Fibroblast of villous mesenchyme (primary cell): Measurements from ENCODE around the gene TBC1D9B. TPM values are rescaled to one million over a fixed set of nuclear protein-coding genes. Genes with fewer than 3 reads are reported as not detected.

Experiments
- DNase-seq: peaks from one replicate; pipeline ENCODE4 v3.0.0-alpha.2; 2010; ENCODE audit warnings: low read depth
- H3K4me3 ChIP-seq: 2 replicates; pipeline ENCODE4 v1.5.1; 2011; ENCODE audit warnings: low read depth, mild to moderate bottlenecking, low read length
- total RNA-seq: library from RNA; depleted of rRNA; stranded (reverse); fragments of >200 nt; gene quantifications from 2 replicates; pipeline ENCODE4 v1.2.3, GENCODE V29; 2012
- TF ChIP-seq, protein P1 (sequence below): IDR thresholded peaks from 2 replicates; pipeline ENCODE4 v1.5.1; 2012; ENCODE audit warnings: low read depth, mild to moderate bottlenecking, low read length; ENCODE audit not compliant: insufficient read depth

Gene TBC1D9B
- total RNA-seq, 1 donor, result 70.0 TPM

DNA sequence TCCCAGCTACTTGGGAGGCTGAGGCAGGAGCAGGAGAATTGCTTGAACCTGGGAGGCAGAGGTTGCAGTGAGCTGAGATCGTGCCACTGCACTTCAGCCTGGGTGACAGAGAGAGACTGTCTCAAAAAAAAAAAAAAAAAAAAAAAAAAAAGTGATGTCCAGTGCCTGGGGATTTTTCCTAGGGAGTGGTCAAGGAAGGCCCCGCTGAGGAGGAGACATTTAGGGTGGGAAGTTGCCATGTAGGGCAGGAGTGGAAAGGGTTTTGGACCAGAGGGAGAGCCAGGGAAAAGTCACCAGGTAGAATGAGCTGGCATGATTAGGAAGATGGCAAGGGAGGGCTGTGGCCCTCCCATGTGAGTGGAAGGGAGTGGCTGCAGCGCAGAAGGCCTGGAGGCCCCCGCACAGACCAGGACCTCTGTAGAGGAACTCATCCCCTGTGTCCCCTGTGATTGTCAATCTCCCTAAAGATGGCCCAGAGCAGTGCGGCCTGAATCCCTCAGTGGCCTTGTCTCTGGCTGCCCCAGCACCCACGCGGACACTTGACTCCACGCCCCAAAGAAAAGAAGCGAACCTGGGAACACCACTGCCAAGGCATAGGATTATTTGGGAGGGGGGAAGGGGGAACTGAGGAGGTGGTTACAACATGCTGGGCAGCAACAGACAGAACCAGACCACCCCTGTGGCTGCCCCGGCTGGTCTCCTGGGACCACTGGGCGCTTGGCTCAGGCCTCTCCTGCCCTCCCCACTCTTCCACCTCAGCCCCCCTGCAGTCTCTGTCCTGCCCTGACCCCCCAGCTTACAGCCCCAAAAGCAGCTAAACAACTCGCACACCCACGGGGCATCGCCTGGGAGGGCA lies 89.6 kb downstream of the TBC1D9B start:
- TF ChIP-seq, protein P1, sequence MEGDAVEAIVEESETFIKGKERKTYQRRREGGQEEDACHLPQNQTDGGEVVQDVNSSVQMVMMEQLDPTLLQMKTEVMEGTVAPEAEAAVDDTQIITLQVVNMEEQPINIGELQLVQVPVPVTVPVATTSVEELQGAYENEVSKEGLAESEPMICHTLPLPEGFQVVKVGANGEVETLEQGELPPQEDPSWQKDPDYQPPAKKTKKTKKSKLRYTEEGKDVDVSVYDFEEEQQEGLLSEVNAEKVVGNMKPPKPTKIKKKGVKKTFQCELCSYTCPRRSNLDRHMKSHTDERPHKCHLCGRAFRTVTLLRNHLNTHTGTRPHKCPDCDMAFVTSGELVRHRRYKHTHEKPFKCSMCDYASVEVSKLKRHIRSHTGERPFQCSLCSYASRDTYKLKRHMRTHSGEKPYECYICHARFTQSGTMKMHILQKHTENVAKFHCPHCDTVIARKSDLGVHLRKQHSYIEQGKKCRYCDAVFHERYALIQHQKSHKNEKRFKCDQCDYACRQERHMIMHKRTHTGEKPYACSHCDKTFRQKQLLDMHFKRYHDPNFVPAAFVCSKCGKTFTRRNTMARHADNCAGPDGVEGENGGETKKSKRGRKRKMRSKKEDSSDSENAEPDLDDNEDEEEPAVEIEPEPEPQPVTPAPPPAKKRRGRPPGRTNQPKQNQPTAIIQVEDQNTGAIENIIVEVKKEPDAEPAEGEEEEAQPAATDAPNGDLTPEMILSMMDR, result no peak
- DNase-seq, result no peak
- peak overlapping the region; percentile 24 for H3K4me3 ChIP-seq

DNA sequence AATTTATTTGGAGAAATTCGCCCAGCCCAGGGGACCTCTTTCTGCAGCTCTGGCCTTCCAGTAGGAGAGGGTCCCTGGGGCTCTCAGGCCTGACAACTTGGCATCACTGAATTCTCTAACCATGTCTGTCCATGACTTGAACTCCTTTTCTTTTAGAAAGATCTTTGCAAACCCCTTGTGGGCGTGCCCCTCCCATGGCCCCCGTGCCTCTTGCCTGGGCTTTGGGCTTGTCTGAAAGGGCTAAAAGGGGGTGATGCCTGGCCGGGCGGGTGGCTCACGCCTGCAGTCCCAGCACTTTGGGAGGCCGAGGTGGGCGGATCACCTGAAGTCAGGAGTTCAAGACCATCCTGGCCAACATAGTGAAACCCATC lies 90.2 kb downstream of the TBC1D9B start:
- TF ChIP-seq, protein P1, result no peak
- peak overlapping the region; percentile 47 for H3K4me3 ChIP-seq
- no peak for DNase-seq

DNA sequence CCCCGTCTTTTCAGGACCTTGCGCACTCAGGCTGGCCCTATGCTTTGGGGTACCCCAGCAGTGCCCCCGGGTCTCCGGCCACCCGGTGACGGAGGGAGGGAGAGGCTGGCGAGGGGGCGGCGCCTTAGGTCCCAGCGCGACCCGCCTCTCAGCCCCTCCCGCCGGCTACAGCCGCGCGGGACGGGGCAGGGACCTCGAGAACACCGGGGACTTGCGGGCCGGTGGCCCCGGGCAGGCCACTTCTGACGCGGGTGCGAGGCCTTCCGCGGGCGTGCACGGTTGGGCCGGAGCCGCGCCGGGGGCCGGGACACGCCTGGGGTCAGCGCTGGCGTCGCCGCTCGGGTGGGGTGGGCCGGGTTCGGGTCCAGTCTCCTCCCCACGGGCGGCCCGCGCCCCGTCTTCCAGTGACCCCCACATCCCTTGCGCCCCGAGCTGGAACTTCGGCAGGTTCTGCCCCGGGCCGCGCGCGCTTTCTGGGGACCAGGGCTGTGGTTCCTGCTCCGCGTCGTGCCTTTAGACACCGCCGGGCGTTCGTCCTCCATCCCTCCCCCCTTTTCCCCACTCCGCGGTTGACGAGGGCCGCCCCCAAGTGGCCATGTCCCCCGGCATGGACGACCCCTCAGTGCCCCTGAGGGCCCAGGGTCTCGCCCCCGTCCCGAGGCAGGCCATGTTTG lies 90.8 kb downstream of the TBC1D9B start:
- TF ChIP-seq, protein P1, result no peak
- peak overlapping the region; percentile 47 for H3K4me3 ChIP-seq
- DNase-seq, result no peak

DNA sequence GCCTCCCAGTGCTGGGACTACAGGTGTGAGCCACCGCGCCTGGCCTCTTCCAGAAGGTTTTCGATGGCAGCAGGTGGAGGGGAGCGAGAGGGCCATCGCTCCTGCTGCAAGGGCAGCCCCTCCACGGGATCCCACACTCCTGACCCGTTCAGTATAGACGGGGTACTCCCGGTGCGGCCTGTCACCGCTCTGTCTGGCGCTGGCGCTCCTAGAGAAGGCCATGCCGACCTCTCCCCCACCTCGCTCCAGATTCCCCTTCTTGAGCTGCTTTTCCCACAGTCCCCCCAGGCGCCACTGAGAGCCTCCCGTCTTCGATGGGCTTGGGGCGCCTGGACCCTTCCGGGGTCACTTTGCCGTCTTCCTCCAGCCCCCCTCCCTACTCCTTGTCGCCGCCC lies 91.3 kb downstream of the TBC1D9B start:
- H3K4me3 ChIP-seq, result peak overlapping the region; percentile 47
- no peak for DNase-seq
- TF ChIP-seq, protein P1, result no peak

DNA sequence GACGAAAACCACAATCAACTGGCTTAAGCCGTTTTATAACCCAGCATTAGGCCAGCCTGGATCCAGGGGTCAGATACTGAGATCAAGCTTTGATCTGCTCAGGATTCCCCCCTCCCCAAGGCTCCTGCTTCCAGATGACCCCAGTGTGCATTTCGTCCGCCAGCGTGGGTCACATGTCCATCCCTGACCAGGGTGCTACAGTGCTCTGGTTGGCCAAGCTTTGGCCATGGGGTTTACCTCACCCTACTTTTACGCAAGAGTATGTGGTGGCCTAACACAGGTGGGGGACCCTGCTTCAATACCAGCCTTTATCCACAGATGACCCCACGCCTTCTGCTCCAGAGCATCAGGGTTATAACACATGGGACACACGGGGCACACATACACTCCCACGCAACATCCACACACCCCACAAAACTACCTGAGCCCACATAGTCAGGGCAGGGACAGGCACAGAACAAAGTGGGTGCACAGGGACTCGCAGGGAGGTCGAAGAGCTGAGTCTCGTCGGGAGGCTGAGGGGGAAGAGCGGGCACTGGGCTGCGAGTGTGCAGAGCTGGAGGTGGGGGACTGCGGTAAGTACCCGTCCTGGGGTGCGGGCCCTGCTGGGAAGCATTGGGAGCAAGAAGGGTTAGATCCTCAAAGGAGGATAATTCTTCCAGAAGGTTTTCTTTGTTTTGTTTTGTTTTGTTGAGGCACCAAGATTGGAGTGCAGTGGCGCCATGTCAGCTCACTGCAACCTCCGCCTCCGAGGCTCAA lies 92.0 kb downstream of the TBC1D9B start:
- no peak overlapping the region for H3K4me3 ChIP-seq
- no peak for DNase-seq
- TF ChIP-seq, protein P1, result no peak

DNA sequence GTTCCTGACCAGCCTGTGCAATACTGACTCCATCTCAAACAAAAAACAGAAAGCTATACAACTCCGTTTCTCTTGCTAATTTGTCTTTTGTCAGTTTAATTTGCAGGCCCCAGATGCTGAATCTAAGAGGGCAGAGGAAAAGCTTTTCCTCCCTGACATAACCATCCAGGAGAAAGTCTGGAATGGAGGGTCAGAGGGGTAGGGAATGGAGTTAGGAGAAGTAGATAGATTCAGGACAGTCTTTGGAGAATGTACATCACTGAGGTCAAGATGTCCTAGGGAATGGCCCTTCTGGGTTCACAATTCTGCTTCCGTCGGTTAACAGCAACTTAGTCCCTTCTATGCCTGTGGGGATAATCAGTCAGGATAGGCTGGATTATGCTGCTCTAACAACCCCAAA lies 93.6 kb downstream of the TBC1D9B start:
- no peak for DNase-seq
- TF ChIP-seq, protein P1, result no peak
- H3K4me3 ChIP-seq, result no peak overlapping the region
